COR-L47 (cell line): Measurements from ENCODE around the gene PCGF6.

Experiments
- DNase-seq: peaks from one replicate; lab custom pipeline; 2025; lab: John Stamatoyannopoulos, UW

PCGF6 gene

GRCh38 chr10:103256613-103257012 is 94.3 kb downstream of the PCGF6 start:
- no peak for DNase-seq

- DNase-seq, result no peak
Measured at GRCh38 chr10:103254538-103255325, 96.2 kb downstream of the PCGF6 start.

GRCh38 chr10:103254113-103254512 is 96.8 kb downstream of the PCGF6 start:
- DNase-seq, result no peak
